HG03342 (cell line): ENCODE measurements around the gene PIGU.

Experiments used
- ATAC-seq: cut with Tn5 transposase; IDR thresholded peaks from one replicate; pipeline ENCODE4 v1.9.1; 2021; ENCODE audit warnings: mild to moderate bottlenecking, moderate library complexity; ENCODE audit not compliant: unreplicated experiment

Gene PIGU

DNA sequence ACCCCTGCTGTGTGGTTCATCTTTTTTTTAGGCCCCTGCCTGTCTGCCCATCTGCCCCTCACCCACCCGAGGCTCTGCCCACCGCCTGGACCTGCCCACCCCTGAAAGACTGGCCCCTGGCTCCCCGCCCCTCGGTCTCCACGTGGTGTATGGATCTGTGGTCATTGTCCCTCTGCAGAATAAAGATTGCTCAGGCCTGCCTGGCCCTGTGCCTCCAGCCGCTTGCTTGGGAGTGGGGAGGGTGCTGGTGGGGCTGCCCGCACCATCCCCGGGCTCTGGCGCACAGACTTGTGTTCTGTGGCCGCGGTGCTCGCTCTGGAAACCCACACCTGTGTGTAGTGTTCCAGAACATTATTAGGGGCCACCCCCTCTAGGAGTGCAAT, 116.8 kb downstream of the PIGU start:
- ATAC-seq: no peak

DNA sequence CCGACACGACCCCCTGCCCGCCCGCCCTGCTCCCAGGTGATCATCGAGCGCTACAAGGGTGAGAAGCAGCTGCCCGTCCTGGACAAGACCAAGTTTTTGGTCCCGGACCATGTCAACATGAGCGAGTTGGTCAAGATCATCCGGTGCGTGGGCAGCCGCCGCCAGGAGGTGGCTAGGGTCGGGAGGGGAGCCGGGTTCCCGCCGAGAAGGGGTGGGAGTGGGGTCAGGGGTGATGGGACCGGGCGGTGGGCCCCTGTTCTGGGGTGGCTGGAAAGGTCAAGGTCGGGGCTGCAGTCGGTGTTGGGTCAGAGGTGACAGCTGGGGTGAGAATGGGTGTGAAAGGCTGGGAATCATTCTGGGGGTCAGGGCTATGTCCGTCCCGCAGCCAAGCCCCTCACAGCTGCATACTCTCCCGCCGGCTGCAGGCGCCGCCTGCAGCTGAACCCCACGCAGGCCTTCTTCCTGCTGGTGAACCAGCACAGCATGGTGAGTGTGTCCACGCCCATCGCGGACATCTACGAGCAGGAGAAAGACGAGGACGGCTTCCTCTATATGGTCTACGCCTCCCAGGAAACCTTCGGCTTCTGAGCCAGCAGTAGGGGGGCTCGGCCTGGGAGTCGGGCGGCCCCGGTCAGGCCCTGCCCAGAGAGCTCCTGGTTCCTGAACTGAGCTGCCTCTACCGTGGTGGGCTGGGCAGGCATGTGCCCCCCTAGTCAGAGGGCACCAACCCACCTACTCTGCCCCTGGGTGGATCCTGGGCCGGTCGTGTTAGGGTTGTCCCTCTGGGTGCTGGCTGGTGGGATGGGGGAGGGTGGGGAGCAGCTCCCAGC, 117.4 kb downstream of the PIGU start:
- ATAC-seq: no peak

DNA sequence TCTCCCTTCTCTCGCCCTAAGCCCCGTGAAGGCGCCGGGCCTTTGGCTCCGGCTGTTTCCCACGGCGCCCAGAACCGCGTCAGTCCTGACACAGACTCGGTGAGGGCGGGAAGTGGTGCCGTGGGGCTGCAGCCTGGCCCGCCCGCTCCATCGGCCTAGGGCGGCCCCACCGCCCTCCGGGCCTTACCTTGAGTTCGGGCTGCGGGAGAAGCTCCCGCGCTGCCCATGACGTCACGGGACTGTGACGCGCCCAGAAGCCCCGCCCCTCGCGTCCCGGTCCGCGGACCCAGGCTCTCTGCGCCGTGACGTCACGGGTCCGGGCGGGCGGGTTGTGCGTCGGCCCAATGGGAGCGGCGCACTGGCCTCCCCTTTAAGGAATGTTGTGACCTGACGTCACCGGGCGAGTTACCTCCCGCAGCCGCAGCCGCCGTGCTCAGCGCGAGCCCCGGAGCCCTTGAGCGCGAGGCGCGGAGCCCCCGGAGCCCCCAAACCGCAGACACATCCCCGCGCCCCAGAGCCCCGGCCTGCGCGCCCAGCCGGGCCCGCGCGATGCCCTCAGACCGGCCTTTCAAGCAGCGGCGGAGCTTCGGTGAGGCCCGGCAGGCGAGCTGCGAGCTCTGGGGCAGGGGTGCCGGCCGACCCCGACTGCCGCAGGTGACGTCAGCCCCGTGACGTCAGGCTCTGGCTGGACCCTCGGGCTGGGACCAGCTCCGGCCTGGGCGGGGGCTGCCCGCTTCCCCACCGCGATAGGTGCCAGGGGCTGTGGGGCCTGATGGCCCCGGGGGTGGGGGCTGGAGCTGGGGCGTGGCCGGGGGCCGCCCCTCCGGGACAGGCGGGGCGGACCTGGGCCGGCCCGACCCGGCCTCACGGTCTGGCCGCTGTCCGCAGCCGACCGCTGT, 118.3 kb downstream of the PIGU start, which contains the start of gene MAP1LC3A:
MAP1LC3A (plus strand) TSS at position 399 of the 899 bp plus-strand sequence; CDS start at position 550, 151 bp downstream.
- peak; percentile 68 for ATAC-seq

DNA sequence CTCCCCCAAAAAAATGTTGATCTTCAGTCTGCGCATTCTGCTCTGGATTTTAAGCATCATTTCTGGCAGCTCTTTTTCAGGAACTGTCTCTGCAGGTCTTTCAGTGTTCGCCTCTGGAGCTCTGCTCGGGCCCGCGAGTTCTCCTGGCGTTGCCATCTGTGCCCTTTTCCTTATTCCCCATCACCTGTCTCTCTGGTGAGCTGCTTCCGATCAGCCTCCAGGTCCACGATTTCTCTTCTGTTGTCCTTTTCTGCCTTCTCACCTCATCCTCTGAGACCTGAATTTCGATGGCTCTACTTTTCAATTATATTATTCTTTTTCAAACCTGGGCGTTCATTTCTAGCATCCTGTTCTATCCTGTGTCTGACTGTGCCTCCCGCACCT, 119.0 kb downstream of the PIGU start:
- no peak for ATAC-seq

DNA sequence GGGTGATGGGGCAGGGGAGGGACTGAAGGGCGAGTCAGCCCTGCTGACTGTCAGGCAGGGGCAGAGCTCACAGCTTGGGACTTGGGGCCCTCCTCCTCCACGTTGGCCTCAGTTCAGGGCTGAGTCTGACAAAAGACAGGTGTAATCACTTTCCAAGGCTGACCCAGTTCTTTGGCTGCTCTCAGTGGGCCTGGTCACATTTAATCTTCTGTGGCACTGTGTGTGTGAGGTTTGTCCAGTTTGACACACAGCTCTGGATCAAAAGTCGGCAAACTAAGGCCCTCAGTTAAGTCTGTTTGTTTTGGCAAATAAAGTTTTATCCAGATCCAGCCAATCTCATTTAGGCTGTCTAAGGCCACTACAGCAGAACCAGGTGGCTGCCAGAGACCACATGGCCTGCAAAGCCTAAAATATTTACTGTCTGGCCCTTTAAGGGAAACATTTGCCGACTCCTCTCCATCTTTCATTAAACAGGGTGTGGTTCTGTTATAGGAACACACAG, 123.5 kb downstream of the PIGU start:
- ATAC-seq: no peak

DNA sequence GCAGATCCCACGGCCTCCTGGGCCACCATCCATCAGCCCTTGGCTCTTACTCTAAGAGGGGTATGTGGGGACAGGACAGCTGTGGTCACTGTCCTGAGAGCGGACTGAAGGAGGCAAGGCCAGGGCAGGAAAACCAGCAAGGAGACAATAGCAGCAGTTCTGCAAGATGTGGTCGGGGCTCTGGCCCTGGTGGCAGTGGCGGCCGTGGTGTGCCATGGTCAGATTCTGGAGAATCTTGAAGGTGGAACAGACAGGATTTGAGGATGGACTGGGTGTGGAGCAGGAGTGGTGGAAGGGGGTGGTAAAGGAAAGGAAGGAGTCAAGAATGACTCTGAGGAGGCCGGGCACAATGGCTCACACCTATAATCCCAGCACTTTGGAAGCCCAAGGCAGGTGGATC, 124.3 kb downstream of the PIGU start:
- ATAC-seq: no peak

DNA sequence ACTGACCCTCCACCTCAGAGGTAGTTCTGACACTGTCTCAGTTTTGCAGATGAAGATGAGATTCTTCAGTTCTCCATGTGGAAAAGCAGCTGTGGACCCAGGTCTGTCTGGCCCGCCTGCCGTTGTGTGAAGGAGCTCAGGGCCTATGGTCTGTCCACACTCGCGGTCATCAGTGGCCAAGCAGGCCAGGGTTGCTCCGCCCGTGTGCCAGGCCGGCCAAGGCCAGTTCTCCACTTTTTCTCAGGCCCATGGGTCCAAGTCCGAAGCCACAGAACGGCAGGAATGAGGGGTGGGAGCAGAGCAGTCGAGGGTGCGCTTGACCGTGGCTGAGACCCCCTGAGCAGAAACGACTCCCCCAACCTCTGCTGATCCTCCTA, 127.0 kb downstream of the PIGU start:
- ATAC-seq: no peak

DNA sequence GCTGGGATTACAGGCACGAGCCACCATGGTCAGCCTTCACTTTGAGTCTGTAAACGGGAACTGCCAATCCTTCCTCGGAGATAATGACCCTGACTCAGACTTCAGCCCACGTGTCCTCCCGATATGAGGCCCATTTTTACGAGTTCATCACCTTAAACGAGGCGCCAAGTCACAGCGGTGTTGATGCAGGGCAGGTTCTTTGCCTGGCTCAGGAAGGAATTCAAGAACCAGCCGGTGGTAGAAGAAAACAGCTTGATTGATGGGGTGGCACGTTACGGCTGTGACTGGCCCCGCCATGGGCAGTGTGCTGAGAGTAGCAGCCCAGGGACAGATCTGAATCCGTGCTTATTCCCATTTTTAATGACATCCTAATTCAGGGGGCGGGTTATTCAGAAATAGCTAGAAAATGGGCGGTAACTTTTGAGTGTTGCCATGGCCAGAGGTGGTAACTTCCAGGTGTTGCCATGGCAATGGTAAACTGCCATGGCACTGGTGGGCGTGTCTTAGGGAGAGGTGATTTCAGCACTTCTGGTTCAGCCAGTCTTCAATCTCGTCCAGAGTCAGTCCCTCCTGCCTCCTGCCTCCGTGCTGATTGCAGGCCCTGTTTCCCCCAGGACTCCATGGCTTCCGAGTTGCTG, 127.5 kb downstream of the PIGU start:
- ATAC-seq: no peak

DNA sequence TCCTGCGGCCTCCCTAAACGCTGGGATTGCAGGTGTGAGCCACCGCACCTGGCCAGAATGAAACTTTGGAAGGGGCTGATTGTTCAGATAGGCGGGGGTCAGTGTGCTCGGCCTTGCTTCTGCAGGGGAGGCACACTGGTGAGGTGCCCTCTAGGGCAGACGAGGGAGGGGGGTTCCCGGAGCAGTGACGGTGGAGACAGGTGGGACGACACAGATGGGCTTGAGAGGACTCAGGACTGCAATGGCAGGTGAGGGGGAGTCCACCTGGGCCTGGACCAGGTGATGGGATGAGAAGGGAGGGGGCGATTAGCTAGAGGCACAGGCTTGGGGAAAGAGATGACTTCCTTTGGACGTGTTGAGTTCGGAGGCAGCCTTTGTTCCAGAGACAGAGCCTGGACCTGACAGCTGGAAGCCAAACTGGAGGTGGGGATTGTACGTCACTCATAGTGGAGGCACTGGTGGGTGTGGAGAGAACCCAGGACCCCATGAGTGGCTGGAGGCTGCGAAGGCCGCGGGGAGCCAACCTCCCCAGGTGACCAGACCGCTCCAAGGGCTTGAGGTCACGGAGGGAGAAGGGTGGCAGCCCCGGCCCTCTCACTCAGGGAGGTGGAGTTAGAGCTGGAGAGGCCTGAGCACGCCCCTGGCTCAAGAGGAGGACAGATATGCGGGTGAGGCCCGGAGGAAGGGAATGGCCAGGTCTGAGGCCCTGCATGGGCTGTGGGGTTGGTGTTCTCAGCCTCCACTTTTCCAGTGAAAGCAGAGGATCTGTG, 128.9 kb downstream of the PIGU start:
- no peak for ATAC-seq

DNA sequence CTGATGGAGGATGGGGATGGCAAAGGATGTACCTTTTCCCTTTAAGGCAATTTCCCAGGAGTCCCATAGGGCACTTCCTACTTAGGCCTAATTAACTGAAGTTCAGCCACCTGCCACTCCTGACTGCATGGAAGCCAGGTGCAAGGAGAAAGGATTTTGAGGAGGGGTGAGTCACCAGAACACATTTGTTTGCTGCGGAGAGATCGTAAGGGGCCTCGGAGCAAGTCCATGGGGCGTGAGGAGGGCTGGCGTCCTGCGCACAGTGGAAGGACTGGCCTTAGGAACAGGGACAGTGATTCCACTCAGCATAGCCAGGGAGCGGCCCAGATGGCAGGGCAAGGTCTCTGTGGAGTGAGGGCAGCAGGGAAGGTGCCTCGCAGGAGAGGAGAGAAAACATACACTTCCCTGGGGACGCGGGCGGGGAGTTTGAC, 130.1 kb downstream of the PIGU start:
- no peak for ATAC-seq

DNA sequence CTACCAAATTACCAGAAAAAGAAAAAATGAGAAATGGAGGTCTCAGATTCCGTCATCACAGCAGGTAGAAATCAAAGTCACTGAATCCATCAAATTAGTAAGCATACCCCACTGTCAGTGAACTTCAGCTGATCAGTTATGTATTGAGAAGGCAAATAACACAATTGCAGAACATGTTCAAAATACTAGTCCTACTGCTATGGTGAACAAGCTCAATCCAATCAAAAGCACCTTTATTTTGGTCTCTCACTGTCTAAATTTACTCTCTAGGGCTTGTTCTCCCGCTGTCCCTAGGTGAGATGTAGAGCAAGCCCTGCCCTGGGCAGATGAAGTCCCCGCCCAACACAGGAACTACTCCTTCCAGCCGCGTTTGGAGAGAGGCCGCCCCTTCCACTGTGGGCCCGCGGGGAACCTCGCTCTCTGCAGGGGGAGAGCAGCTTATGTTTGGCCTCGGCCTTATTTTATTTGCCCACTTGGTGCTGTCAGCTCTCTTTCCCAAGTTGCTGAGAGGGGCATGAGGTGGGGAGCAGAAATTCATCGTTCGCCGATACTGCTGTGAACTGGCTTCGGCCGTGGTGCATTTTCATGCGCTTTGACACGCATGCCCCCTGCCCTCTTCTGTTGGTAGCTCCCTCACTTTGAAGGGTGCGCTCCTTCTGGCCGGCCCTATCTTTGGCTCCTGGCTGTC, 132.6 kb downstream of the PIGU start:
- no peak for ATAC-seq

DNA sequence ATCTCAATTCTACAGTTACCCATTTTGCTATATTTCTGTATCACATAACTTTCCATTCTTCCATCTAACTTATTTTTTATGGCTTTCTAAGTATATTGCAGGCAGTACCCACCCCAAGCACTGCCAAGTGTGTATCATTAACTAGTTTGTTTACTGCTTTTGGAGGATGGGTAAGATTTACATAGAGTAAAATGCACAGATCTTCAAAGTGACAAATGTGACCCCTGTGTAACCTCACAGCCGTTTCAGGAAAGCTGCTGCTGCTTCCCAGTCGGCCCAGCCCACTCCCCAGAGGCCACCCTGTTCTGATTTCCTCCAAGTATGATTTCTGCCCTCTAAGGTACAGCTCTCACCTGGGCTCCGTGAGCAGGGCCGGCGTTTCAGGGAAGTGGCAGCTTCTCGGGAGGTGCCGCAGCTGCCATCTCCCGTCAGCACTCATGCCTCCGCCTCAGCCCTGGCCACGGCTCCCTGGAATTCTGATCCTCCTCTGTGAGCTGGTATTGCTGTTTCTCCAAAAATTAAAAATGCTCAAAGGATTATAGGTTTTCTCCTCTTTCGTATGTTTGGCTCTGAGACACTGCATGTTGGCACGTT, 133.3 kb downstream of the PIGU start:
- ATAC-seq: no peak

DNA sequence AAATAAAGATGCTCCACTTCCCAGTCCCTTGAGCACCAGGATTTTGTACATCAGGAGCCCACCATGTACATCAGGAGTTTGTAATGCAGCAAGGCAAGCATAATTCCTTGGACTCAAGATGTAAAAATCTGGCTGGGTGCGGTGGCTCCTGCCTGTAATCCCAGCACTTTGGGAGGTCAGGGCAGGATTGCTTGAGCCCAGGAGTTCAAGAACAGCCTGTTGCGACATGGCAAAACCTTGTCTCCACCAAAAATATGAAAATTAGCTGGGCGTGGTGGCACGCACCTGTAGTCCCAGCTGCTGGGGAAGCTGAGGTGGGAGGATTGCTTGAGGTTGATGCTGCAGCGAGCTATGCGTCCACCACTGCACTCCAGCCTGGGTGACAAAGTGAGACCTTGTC, 134.5 kb downstream of the PIGU start:
- no peak for ATAC-seq

DNA sequence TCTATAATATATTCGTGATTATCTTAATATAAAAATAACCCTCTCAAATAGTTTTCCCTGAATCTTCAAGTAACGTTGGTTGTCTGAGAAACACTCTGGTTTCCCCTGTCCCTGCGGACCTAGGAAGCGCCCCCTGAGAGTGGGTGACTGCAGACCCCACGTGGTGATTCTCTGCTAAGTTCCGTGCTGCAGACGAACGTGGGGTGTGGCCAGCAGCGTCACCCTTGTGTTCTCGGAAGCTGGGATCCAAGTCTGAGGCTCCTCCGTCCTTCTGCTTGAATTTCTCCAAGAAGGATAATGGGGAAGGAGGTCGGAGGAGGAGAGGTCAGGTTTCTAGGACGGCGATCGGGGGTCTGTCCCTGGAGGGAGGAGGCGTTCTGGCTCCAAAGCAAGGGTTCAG, 135.0 kb downstream of the PIGU start:
- ATAC-seq: no peak

DNA sequence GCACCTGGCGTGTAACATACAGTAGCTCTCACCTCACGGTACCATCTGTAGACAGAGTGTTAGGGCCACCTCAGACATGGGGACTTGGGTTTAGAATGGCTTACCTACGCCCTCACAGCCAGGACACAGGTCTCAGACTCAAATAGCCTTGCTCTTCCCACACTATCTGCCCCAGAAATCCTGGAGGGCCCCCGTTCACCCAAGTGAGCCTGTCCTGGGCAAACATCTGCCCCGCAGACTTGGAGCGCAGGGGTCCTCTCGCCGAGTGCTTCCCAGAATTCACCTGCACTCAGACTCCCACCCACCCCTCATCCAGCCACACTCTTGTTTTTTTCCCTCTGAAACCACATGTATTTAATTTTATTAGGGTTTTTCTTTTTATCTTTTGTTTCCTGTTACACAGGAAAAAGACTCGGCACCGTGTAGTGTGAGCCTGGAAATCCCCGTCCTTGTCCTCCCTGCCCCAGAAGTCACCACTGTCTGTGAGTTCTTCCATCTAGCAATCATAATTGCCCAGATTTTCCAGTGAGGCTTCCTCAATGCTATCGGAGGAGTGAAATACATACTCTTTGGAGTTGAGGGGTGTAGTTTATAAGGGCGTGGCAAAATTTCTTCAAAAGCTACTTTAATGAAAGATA, 135.5 kb downstream of the PIGU start:
- ATAC-seq: no peak

DNA sequence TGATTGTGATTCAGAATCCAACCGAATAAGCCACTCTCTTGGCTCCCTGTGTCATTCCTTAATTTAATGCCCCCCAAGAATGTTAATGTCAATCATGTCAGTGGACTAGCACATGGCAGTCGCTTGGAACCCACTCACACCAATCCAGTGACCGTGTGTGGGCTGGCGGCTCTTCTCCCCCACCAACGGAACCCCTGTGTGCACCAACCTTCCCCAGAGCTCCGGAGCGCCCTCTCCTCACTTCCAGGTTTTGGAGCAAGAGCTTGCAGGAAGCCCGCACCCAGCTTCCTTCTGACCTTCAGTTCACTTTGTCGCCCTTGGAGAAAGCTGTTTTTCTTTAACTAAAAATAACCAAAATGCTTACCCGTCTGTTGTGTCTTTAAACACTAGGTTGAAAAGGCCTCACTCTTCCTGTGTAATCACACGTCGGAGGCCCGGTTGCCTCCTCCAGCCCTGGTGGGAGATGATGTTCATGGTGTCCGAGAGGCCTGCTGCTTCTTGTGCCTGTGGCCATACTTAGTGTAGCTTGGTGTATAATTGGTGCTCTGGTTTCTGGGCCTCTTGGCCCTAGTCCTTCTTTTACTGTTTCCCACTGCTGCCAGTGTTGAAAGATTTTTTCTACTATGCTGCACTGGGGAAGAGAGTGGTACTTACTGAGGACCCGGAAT, 136.2 kb downstream of the PIGU start:
- no peak for ATAC-seq

DNA sequence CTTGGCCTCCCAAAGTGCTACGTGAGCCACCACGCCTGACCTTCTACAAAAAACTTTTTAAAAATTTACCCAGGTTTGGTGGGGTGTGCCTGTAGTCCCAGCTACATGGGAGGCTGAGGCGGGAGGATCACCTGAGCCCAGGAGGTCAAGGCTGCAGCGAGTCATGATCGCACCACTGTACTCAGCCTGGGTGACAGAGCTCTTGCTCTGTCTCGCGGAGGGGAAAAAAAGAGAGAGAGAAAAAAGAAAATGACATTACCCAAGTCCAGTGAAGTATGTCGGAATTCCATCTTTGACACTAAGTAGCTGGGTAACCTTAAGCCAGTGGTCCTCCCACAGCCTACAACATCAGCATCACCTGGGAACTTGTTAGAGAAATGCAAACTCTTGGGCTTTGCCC, 137.1 kb downstream of the PIGU start:
- ATAC-seq: no peak

DNA sequence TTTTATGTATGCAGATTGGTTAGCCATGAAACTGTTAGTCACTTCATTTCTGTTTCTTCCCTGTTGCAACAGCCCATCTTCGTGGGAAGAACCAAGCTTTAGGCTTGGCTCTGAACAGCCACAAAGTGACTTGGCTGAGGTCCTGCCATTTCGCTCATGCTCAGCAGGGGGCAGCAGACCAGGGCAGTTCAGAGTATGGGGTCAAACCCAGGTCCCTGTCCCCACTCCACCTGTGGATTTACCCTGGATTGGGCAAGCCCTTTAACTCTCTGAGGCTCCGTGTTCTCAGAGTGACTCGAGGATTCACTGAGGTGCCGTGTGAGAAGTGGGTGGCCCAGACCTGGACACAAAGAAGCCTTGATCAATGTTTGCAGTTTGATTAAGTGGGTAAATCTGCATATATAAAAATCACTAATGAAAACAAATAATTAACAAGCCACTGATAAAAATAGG, 138.2 kb downstream of the PIGU start:
- ATAC-seq: no peak
